GM12873 (cell line): Measurements from ENCODE around the gene DUSP22.

Experiments
- TF ChIP-seq, protein P1 (sequence below): IDR thresholded peaks from 2 replicates; pipeline ENCODE4 v1.5.1; 2012; ENCODE audit warnings: low read depth, mild to moderate bottlenecking, moderate library complexity, low read length, control low read depth; ENCODE audit not compliant: insufficient read depth; ENCODE audit errors: missing control alignments

Gene DUSP22

GRCh38 chr6:352896-353470 lies 60.7 kb downstream of the DUSP22 start:
- TF ChIP-seq, protein P1, sequence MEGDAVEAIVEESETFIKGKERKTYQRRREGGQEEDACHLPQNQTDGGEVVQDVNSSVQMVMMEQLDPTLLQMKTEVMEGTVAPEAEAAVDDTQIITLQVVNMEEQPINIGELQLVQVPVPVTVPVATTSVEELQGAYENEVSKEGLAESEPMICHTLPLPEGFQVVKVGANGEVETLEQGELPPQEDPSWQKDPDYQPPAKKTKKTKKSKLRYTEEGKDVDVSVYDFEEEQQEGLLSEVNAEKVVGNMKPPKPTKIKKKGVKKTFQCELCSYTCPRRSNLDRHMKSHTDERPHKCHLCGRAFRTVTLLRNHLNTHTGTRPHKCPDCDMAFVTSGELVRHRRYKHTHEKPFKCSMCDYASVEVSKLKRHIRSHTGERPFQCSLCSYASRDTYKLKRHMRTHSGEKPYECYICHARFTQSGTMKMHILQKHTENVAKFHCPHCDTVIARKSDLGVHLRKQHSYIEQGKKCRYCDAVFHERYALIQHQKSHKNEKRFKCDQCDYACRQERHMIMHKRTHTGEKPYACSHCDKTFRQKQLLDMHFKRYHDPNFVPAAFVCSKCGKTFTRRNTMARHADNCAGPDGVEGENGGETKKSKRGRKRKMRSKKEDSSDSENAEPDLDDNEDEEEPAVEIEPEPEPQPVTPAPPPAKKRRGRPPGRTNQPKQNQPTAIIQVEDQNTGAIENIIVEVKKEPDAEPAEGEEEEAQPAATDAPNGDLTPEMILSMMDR: no peak

DNA sequence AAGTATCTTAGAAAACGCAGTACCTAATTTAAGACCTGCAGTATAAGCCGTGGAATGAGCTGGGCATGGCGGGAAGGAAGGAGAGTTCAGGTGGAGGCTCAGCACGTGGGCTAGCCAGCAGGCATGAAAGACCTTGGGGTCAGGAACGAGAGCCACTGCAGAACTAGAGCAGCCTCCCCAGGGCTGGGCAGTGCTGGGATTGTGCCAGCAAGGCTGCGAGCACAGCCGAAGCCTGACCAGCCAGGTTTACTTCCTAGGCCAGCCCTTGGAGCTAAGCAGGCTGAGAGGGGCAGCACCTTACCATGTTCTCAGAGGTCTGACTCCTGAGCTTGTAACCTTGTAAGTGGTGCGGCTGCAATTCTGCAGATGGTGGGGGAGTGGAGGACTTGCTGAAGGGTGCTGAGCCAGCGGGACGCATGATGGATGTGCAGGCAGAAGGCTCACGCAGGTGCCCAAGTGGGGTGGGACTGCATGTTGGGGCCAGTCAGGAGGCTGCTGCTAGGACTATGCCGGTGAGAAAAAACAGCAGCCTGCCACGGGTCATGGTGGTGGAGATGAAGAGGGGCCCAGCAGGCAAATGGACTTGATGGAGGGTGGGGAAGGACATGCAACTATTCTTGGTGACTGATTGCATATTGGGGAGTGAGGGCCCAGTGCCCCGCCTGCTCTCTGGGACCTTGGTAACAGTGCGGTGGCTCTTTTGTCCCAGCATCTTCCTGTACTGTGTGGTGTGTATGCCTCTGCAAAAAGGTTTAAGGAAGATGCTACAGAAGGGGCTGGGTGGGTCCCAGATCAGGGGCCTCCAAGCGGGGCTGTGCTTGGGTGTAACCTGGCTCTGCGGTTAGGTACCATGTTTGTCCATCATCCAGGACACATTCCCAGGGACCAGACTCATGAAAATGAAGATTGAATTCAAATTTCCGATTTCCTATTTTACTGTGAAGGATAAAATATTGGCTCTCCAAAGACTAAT lies 61.6 kb downstream of the DUSP22 start:
- TF ChIP-seq, protein P1: no peak

DNA sequence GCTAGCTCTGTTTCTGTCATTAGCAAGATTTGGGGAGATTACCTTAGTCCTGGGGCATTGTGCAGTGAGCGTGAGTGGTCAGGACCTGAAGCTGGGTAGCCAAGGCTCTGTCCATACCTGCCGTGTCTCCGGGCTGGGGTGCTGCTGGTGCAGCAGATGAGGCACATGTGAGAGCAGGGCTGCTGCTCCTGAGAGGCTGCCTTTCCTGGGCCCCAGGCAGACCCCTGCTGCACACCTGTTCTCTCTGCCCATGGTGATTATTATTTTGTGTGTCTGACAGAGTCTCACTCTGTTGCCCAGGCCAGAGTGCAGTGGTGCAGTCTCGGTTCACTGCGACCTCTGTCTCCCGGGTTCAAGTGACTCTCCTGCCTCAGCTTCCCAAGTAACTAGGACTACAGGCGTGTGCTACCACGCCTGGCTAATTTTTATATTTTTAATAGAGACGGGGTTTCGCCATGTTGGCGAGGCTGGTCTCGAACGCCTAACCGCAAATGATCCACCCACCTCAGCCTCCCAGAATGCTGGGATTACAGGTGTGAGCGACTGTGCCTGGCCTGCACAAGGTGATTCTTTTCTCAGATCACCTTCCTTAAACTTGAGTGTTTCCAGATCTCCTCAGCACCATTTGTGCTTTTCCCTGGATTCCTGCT lies 62.5 kb downstream of the DUSP22 start:
- TF ChIP-seq, protein P1: no peak

DNA sequence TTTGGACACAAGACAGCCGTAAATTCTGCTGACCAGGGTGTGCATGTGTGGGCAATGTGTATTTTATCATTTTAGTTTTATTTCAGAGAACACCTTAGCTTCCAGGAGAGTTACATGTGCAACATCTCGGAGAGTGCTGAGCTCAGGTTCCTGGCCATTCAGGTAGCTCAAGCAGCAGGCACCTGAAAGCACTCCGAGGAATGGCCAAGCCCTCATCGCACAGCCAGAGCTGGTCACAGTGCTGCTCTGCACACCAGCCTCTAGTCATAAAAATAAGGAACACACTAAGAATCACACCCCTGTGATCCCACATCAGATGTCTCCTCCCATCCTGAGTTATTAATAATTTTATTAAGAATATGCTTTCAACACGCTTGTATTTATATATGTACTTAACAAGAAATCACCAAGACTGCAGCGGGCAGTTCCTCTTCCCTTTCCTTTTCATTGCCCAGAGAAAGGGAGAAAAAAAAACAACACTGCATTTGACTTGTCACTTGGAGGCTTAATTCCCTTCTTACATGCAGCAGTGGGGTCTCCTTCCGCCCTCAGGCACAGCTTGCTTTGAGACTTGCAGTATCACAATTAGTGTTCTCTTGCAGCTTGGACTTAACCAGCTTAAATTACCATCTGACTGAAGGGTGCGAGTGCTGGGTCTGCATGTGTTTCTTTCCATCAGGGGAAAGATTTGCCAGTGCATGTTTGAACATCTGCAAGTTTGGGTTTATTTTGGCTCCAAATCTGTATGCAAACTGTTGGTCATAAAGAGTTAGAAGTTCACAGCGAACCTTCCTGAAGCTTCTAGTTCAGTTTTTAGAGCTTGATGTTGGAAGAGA lies 63.3 kb downstream of the DUSP22 start:
- TF ChIP-seq, protein P1: no peak

GRCh38 chr6:356828-357251 lies 64.6 kb downstream of the DUSP22 start:
- TF ChIP-seq, protein P1: no peak

- TF ChIP-seq, protein P1: no peak
Observed at GRCh38 chr6:357261-357790, 65.0 kb downstream of the DUSP22 start.
